GM12878 (cell line): ENCODE data around the gene PSMD11. TPM values are rescaled to one million over a fixed set of nuclear protein-coding genes. Genes with fewer than 3 reads are reported as not detected.

ENCODE experiments used
- ATAC-seq: fragments of 200-7000 bp; cut with Tn5 transposase; 3 replicates; pipeline ENCODE4 v1.9.1; 2020; ENCODE audit warnings: mild to moderate bottlenecking, moderate library complexity
- BruUV-seq: library from RNA; stranded (reverse); fragments of 400-500 nt; replicated peaks from 2 replicates; lab custom pipeline; 2021; lab: Mats Ljungman, UMichigan
- CTCF ChIA-PET: fragments of 300-600 bp; sonication (Branson Sonifier 250); formaldehyde crosslinking; extraction: SDS; loops from one replicate; lab custom pipeline; 2021; ENCODE audit warnings: inconsistent platforms; lab: Yijun Ruan, JAX
- POLR2A ChIA-PET: fragments of 350-600 bp; formaldehyde crosslinking; extraction: SDS; loops from one replicate; lab custom pipeline; 2021; ENCODE audit warnings: inconsistent platforms; lab: Charles Lee
- RAD21 ChIA-PET: fragments of 300-600 bp; sonication (Branson Sonifier 250); formaldehyde crosslinking; loops from one replicate; lab custom pipeline; 2023; ENCODE audit warnings: antibody characterized with exemption; ENCODE audit not compliant: unreplicated experiment; lab: Charles Lee
- SMC1A ChIA-PET: fragments of 300-600 bp; sonication (Branson Sonifier 250); formaldehyde crosslinking; loops from one replicate; lab custom pipeline; 2023; ENCODE audit not compliant: unreplicated experiment, uncharacterized antibody; lab: Charles Lee
- DNase-seq: peaks from one replicate; pipeline ENCODE4 v3.0.0-alpha.2; 2011; ENCODE audit warnings: low read depth, low spot score
- FAIRE-seq: peaks from 3 replicates; lab custom pipeline; 2011; peaks lifted over from hg19 to GRCh38; lab: Jason Lieb, UNC
- H2AFZ ChIP-seq: 2 replicates; pipeline ENCODE4 v1.6.0; 2011; ENCODE audit warnings: low read depth, low read length, control low read depth; ENCODE audit not compliant: control insufficient read depth
- H3K27ac ChIP-seq: 2 replicates; pipeline ENCODE4 v1.5.1; 2011; ENCODE audit warnings: control low read depth; ENCODE audit not compliant: control insufficient read depth, insufficient read depth
- H3K27me3 ChIP-seq, 2 experiments: replicated peaks in 1 of 2; 2 replicates each; pipeline versions ENCODE4 v1.6.0 to v1.6.1; 2011; ENCODE audit warnings: low read length in 1 of 2; ENCODE audit not compliant: control insufficient read depth in 2 of 2, insufficient read depth in 2 of 2
- H3K36me3 ChIP-seq, 2 experiments: 2 replicates each; pipeline ENCODE4 v1.5.1; 2011; ENCODE audit warnings: low read length in 1 of 2; ENCODE audit not compliant: control insufficient read depth in 2 of 2, insufficient read depth in 2 of 2
- H3K4me1 ChIP-seq: 2 replicates; pipeline ENCODE4 v1.6.1; 2011; ENCODE audit warnings: mild to moderate bottlenecking, low read length, moderate library complexity, mixed read lengths; ENCODE audit not compliant: control insufficient read depth, insufficient read depth
- H3K4me2 ChIP-seq: 2 replicates; pipeline ENCODE4 v1.6.0; 2011; ENCODE audit warnings: control low read depth; ENCODE audit not compliant: control insufficient read depth, insufficient read depth
- H3K4me3 ChIP-seq: fragments of 200-600 bp; sonication (generic); 2 replicates; pipeline ENCODE4 v1.5.1; 2016
- H3K79me2 ChIP-seq: 2 replicates; pipeline ENCODE4 v1.6.0; 2011; ENCODE audit warnings: low read length; ENCODE audit not compliant: control insufficient read depth, insufficient read depth
- H3K9ac ChIP-seq: 2 replicates; pipeline ENCODE4 v1.8.0; 2011; ENCODE audit warnings: low read length, control low read depth, mixed read lengths; ENCODE audit not compliant: control insufficient read depth, insufficient read depth
- H3K9me3 ChIP-seq: replicated peaks from 3 replicates; pipeline ENCODE4 v1.5.1; 2011; ENCODE audit warnings: mild to moderate bottlenecking, low read length; ENCODE audit not compliant: control insufficient read depth, insufficient read depth
- H4K20me1 ChIP-seq: 2 replicates; pipeline ENCODE4 v1.6.0; 2011; ENCODE audit not compliant: control insufficient read depth, insufficient read depth
- GATAD2B ChIP-seq: fragments of 450-650 bp; conservative IDR thresholded peaks from 2 replicates; pipeline ENCODE4 v1.6.1; 2017; ENCODE audit warnings: low read depth, mild to moderate bottlenecking, moderate library complexity
- HSF1 ChIP-seq: fragments of 150-350 bp; IDR thresholded peaks from 2 replicates; pipeline ENCODE4 v1.6.1; 2014; ENCODE audit warnings: mild to moderate bottlenecking, low read depth, low read length
- ZNF217 ChIP-seq: fragments of 450-650 bp; IDR thresholded peaks from 2 replicates; pipeline ENCODE4 v1.6.1; 2017; ENCODE audit warnings: antibody characterized with exemption, mild to moderate bottlenecking
- ZSCAN29 ChIP-seq: fragments of 450-650 bp; IDR thresholded peaks from 2 replicates; pipeline ENCODE4 v1.6.1; 2017; ENCODE audit warnings: mild to moderate bottlenecking, moderate library complexity
- WGBS: methylation state at CpG from one replicate; pipeline ENCODE4 v1.1.6; 2016; ENCODE audit warnings: low lambda C conversion rate; ENCODE audit not compliant: insufficient replicate concordance, insufficient coverage; ENCODE audit errors: missing lambda C conversion rate; 5-methylcytosine and 5-hydroxymethylcytosine counted together
- in situ Hi-C: fragments of 300-500 bp; cut with MboI; formaldehyde crosslinking; loops from 9 replicates; pipeline ENCODE4 v1.14.3; 2018; ENCODE audit warnings: mixed read lengths
- intact Hi-C: fragments of 100-400 bp; cut with micrococcal nuclease; formaldehyde crosslinking; loops from one replicate; pipeline ENCODE4 v1.14.2; 2022; ENCODE audit not compliant: unreplicated experiment
- polyA plus RNA-seq, 11 experiments: library from polyadenylated mRNA; depleted of rRNA in 4 of 11; unstranded in 6 of 11; stranded (reverse) in 5 of 11; fragments of >200 nt; fragmentation: Nextera tagmentation in 4 of 11; fragmentation: Illumina TruSeq in 1 of 11; extraction: Ambion mirVana in 4 of 11; extraction: Trizol in 1 of 11; gene quantifications; 1 replicate in 1 of 11; 2 replicates in 10 of 11; pipeline versions ENCODE4 v1.2.1 to v1.2.3, GENCODE V29; 2011 to 2016; ENCODE audit warnings: inconsistent platforms in 2 of 11, missing spikeins in 2 of 11, low read depth in 1 of 11
- total RNA-seq, 4 experiments: library from RNA; depleted of rRNA in 3 of 4; stranded (reverse); fragments of >200 nt in 3 of 4; fragmentation: Illumina TruSeq in 1 of 4; extraction: Trizol in 1 of 4; gene quantifications; 2 replicates each; pipeline versions ENCODE4 v1.2.1 to v1.2.3, GENCODE V29; 2013 to 2021
- TF ChIP-seq, protein P1 (sequence below): fragments of 450-650 bp; IDR thresholded peaks from 2 replicates; pipeline ENCODE4 v1.6.1; 2017; ENCODE audit warnings: mild to moderate bottlenecking, moderate library complexity

The PSMD11 gene
- total and polyA plus RNA-seq, 10 of the 15 experiments (the other 5 are each of a cell fraction or from before 2014, with no cell fraction given) = 84.1 to 319 (median 120) TPM

DNA sequence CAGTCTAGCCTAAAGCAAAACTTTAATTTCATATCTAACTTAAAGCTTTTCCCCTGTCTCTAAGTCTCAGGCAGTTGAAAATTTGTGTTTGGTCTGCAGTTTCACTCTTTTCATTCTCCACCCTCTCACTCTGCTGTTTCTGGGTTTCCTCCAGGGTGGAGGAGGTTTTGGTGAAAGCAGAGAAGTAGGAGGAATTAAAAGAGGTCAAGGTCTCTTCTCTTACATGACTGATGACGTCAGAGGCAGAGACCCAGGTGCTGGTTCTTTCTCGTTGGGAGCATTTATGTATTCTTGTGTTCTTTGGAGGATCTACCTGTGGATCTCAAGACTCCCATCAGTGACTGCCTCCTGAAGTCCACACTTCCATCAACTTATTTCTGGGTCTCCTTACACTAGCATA lies 2.4 kb upstream of the PSMD11 start:
- BruUV-seq = no TSS peak
- 6% methylated on average over 2 of the region's 2 CpGs for WGBS
- intact Hi-C loops (no loop called here), in situ Hi-C loops (no loop called here)
- H3K36me3 ChIP-seq = peaks cover 0 to under 1% of the 10 kb centered on the region in 2 experiments; a peak in 1 of 4 replicates
- TF ChIP-seq ZNF217 (no peak), ZSCAN29 (no peak), HSF1 (no peak), GATAD2B (no peak)
- TF ChIP-seq, protein P1, sequence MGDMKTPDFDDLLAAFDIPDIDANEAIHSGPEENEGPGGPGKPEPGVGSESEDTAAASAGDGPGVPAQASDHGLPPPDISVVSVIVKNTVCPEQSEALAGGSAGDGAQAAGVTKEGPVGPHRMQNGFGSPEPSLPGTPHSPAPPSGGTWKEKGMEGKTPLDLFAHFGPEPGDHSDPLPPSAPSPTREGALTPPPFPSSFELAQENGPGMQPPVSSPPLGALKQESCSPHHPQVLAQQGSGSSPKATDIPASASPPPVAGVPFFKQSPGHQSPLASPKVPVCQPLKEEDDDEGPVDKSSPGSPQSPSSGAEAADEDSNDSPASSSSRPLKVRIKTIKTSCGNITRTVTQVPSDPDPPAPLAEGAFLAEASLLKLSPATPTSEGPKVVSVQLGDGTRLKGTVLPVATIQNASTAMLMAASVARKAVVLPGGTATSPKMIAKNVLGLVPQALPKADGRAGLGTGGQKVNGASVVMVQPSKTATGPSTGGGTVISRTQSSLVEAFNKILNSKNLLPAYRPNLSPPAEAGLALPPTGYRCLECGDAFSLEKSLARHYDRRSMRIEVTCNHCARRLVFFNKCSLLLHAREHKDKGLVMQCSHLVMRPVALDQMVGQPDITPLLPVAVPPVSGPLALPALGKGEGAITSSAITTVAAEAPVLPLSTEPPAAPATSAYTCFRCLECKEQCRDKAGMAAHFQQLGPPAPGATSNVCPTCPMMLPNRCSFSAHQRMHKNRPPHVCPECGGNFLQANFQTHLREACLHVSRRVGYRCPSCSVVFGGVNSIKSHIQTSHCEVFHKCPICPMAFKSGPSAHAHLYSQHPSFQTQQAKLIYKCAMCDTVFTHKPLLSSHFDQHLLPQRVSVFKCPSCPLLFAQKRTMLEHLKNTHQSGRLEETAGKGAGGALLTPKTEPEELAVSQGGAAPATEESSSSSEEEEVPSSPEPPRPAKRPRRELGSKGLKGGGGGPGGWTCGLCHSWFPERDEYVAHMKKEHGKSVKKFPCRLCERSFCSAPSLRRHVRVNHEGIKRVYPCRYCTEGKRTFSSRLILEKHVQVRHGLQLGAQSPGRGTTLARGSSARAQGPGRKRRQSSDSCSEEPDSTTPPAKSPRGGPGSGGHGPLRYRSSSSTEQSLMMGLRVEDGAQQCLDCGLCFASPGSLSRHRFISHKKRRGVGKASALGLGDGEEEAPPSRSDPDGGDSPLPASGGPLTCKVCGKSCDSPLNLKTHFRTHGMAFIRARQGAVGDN = no peak
- ChIA-PET CTCF (interaction anchor here (1.8 kb wide), 1 partner anchor 189 kb away, joined by 6 read pairs; no protein-coding TSS in a partner anchor), SMC1A (no interaction called here), POLR2A (no interaction called here), RAD21 (no interaction called here)
- H3K79me2 ChIP-seq = peaks cover 26% of the 10 kb centered on the region
- DNase-seq (no peak), ATAC-seq (no peak), FAIRE-seq (no peak)
- H4K20me1 ChIP-seq = no peaks in the 10 kb centered on the region; the same call in 1 of the 2 replicates
- no peak overlapping the region for H3K4me3 ChIP-seq
- H3K9ac ChIP-seq = no peak overlapping the region
- no peak overlapping the region for H2AFZ ChIP-seq
- H3K9me3 ChIP-seq = no peaks in the 10 kb centered on the region; the same call in 2 of the 3 replicates
- H3K27me3 ChIP-seq = no peaks in the 10 kb centered on the region
- H3K27ac ChIP-seq = no peak overlapping the region
- peaks cover 3% of the 10 kb centered on the region for H3K4me1 ChIP-seq
- H3K4me2 ChIP-seq = no peak overlapping the region
